HEK293T (cell line): ENCODE measurements around the gene ADAMTS9.

ENCODE experiments used
- CTCF ChIA-PET: fragments of 350-600 bp; formaldehyde crosslinking; extraction: SDS; loops from one replicate; lab custom pipeline; 2021; ENCODE audit warnings: antibody characterized with exemption, inconsistent platforms; lab: Yijun Ruan, JAX
- POLR2A ChIA-PET: fragments of 350-600 bp; formaldehyde crosslinking; extraction: SDS; loops from one replicate; lab custom pipeline; 2020; ENCODE audit warnings: antibody characterized with exemption, inconsistent platforms; lab: Yijun Ruan, JAX
- DNase-seq: peaks from one replicate; pipeline ENCODE4 v3.0.0; 2012; ENCODE audit warnings: mixed read lengths; ENCODE audit errors: extremely low spot score
- ARNT ChIP-seq: fragments of 450-650 bp; IDR thresholded peaks from 2 replicates; pipeline ENCODE4 v1.6.1; 2017; ENCODE audit warnings: mild to moderate bottlenecking
- BHLHE40 ChIP-seq: fragments of 450-650 bp; IDR thresholded peaks from 2 replicates; pipeline ENCODE4 v1.6.1; 2016; ENCODE audit warnings: mild to moderate bottlenecking, moderate library complexity, borderline replicate concordance
- CTBP1 ChIP-seq: fragments of 450-650 bp; IDR thresholded peaks from 2 replicates; pipeline ENCODE4 v1.6.1; 2016; ENCODE audit warnings: borderline replicate concordance
- ELF4 ChIP-seq: fragments of 450-650 bp; IDR thresholded peaks from 2 replicates; pipeline ENCODE4 v1.6.1; 2017; ENCODE audit warnings: antibody characterized with exemption
- FOXA1 ChIP-seq: fragments of 450-650 bp; IDR thresholded peaks from 2 replicates; pipeline ENCODE4 v1.6.1; 2016; ENCODE audit warnings: mild to moderate bottlenecking
- FOXK2 ChIP-seq: fragments of 450-650 bp; IDR thresholded peaks from 2 replicates; pipeline ENCODE4 v1.6.1; 2016; ENCODE audit warnings: mild to moderate bottlenecking
- FOXM1 ChIP-seq: fragments of 450-650 bp; IDR thresholded peaks from 2 replicates; pipeline ENCODE4 v1.6.1; 2017; ENCODE audit warnings: mild to moderate bottlenecking, borderline replicate concordance
- HDGF ChIP-seq: fragments of 450-650 bp; IDR thresholded peaks from 2 replicates; pipeline ENCODE4 v1.6.1; 2017; ENCODE audit warnings: antibody characterized with exemption, borderline replicate concordance
- L3MBTL2 ChIP-seq: fragments of 450-650 bp; conservative IDR thresholded peaks from 2 replicates; pipeline ENCODE4 v1.6.1; 2016; ENCODE audit warnings: mild to moderate bottlenecking
- LEF1 ChIP-seq: fragments of 450-650 bp; IDR thresholded peaks from 2 replicates; pipeline ENCODE4 v1.6.1; 2017; ENCODE audit warnings: mild to moderate bottlenecking, borderline replicate concordance
- NFRKB ChIP-seq: fragments of 450-650 bp; IDR thresholded peaks from 2 replicates; pipeline ENCODE4 v1.6.1; 2016; ENCODE audit warnings: mild to moderate bottlenecking, moderate library complexity
- PKNOX1 ChIP-seq: fragments of 450-650 bp; IDR thresholded peaks from 2 replicates; pipeline ENCODE4 v1.6.1; 2016
- SP1 ChIP-seq: fragments of 450-650 bp; IDR thresholded peaks from 2 replicates; pipeline ENCODE4 v1.6.1; 2017
- SUZ12 ChIP-seq: fragments of 450-650 bp; IDR thresholded peaks from 2 replicates; pipeline ENCODE4 v1.6.1; 2016; ENCODE audit warnings: mild to moderate bottlenecking
- TARDBP ChIP-seq: fragments of 450-650 bp; IDR thresholded peaks from 2 replicates; pipeline ENCODE4 v1.6.1; 2016
- ZNF384 ChIP-seq: fragments of 450-650 bp; IDR thresholded peaks from 2 replicates; pipeline ENCODE4 v1.6.1; 2016

The ADAMTS9 gene

GRCh38 chr3:64514889-64515288, 172.9 kb downstream of the ADAMTS9 start:
- ChIA-PET POLR2A (no interaction called here), CTCF (interaction anchor here (1.0 kb wide), 1 partner anchor 8 kb away, joined by 3 read pairs; no protein-coding TSS in a partner anchor)
- no peak for DNase-seq
- TF ChIP-seq ELF4 (no peak), PKNOX1 (no peak), NFRKB (no peak), CTBP1 (no peak), FOXM1 (no peak), TARDBP (no peak), BHLHE40 (no peak)

- TF ChIP-seq PKNOX1 (no peak), CTBP1 (no peak), FOXA1 (no peak), SP1 (no peak), HDGF (no peak), ELF4 (no peak)
- DNase-seq = no peak
- ChIA-PET POLR2A (no interaction called here), CTCF (no interaction called here)
Measured at GRCh38 chr3:64509206-64509605, 178.6 kb downstream of the ADAMTS9 start.

- DNase-seq = no peak
- ChIA-PET POLR2A (no interaction called here), CTCF (no interaction called here)
- no peak for TF ChIP-seq LEF1
Measured at GRCh38 chr3:64508140-64508539, 179.7 kb downstream of the ADAMTS9 start.

- CTCF ChIA-PET = interaction anchor here (0.7 to 0.9 kb wide), 2 partner anchors 8 to 24 kb away, joined by 3 to 4 read pairs; no protein-coding TSS in a partner anchor
- DNase-seq = no peak
- POLR2A ChIA-PET = no interaction called here
- TF ChIP-seq NFRKB (no peak), ARNT (no peak), FOXA1 (no peak), TARDBP (no peak), LEF1 (no peak), ZNF384 (no peak), FOXK2 (no peak)
Measured at GRCh38 chr3:64506255-64506654, 181.5 kb downstream of the ADAMTS9 start.

GRCh38 chr3:64505419-64505818, 182.4 kb downstream of the ADAMTS9 start:
- TF ChIP-seq FOXA1 (no peak), L3MBTL2 (no peak), CTBP1 (no peak), SUZ12 (no peak), ELF4 (no peak), FOXK2 (no peak), LEF1 (no peak), HDGF (no peak), TARDBP (no peak), ZNF384 (no peak), BHLHE40 (no peak), ARNT (no peak), NFRKB (no peak), SP1 (no peak)
- DNase-seq = no peak
- ChIA-PET CTCF (no interaction called here), POLR2A (no interaction called here)

GRCh38 chr3:64502284-64502683, 185.5 kb downstream of the ADAMTS9 start:
- POLR2A ChIA-PET = no interaction called here
- no peak for DNase-seq
- CTCF ChIA-PET = no interaction called here
- TF ChIP-seq FOXM1 = no peak
- TF ChIP-seq ZNF384 = no peak
- no peak for TF ChIP-seq ELF4
- TF ChIP-seq FOXK2 = no peak
- TF ChIP-seq FOXA1 = no peak
- TF ChIP-seq HDGF = no peak
- no peak for TF ChIP-seq TARDBP
- no peak for TF ChIP-seq ARNT

GRCh38 chr3:64501298-64501906, 186.4 kb downstream of the ADAMTS9 start:
- TF ChIP-seq FOXA1 (no peak), PKNOX1 (no peak), ZNF384 (no peak), TARDBP (no peak), NFRKB (no peak), SP1 (no peak), L3MBTL2 (no peak), HDGF (no peak), CTBP1 (no peak)
- ChIA-PET CTCF (no interaction called here), POLR2A (interaction anchor here (0.7 kb wide), 1 partner anchor 15 kb away, joined by 3 read pairs; no protein-coding TSS in a partner anchor)
- no peak for DNase-seq
